GM21390 (cell line): Measurements from ENCODE around the gene EPS8L3.
"Not testable (repeated sequence)": the region's sequence is repeated elsewhere in the genome, so short reads cannot be mapped to it uniquely, and the experiment has no call there.

Experiments used
- ATAC-seq: cut with Tn5 transposase; IDR thresholded peaks from one replicate; pipeline ENCODE4 v1.9.1; 2021; ENCODE audit not compliant: unreplicated experiment

Gene EPS8L3

DNA sequence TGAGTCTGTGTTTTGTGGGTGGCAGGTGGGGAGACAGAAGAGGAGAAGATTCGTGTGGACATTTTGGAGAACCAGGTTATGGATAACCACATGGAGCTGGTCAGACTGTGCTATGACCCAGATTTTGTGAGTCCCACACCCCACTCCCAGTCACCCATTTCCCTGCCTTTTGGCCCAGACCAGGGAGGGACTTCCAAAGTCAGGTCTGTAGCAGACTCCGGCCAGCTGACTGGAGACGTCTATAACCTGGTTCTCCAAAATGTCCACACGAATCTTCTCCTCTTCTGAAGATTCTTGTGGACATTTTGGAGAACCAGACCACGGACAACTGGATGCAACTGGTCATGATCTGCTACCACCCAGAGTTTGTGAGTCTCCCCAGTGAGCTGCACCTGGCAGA, 50.1 kb downstream of the EPS8L3 start:
- ATAC-seq: no peak

DNA sequence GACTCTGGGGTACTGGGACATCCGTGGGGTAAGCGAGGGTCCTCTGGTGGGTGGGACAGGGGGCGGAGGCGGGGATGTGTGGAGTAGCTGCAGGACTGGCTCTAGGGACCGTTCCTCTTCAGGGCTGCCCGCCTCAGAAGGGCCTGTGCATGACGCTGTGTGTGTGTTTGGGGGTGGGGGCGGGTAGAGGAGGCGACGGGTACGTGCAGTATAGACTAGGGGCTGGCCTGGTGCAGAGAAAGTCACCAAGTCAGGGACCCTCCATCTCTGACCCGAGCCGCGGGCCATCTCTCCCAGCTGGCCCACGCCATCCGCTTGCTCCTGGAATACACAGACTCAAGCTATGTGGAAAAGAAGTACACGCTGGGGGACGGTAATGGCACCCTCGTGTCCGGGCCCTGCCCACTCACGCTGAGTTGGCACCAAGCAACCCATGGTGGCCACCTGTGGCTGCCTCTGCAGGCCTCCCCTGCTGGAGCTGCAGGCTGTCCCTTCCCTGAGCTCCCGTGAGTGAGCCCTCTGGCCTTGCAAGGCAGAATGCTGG, 51.3 kb downstream of the EPS8L3 start:
- ATAC-seq: no peak

DNA sequence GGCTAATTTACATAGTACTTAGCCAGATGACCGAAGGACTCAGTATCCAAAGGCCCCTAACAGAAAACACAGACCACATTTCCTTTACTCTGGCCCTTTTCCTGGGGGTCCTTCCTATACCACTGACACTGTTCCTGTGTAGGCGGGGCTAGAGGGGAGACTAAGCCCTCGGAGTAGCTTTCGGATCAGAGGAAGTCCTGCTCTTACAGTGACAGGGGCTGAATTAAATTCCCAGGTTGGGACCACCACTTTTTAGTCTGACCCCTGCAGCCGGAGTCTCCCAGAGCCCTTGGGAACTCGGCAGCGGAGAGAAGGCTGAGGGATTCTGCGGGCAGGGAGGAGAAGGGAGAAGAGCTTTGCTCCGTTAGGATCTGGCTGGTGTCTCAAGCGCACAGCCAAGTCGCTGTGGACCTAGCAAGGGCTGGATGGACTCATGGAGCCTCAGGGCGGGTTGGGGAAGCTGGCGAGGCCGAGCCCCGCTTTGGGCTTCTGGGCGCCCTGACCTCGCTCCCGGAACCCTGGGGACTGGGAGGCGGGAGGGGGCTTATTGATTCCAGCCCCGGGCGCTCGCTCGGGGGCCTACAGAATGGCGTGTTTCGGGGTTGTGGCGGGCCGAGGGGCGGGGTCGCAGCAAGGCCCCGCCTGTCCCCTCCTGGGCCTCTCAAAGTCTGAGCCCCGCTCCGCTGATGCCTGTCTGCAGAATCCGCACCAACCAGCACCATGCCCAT, 52.0 kb downstream of the EPS8L3 start, which contains the start of gene GSTM5:
GSTM5 (plus strand) TSS at position 659 of the 728 bp plus-strand sequence; CDS start at position 721, 62 bp downstream.
- not testable (repeated sequence) for ATAC-seq

DNA sequence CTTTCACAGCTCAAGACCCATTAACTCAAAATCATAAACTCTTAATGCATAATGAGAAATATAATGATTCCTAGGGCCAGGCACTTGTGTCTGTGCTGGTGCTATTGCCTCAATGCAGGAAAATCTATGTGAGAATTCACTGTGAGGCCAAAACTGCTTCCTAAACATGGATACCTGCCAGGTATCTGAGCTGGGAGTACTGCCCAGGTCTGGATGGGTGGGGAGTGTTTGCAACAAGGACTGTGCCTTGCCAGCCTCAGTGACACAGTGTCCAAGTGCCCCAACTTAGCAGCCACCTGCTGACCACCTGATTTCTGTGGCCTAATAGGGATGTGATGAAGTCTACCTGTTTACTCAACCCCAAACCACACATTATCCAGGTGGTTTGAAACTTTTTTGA, 53.9 kb downstream of the EPS8L3 start:
- ATAC-seq: not testable (repeated sequence)

DNA sequence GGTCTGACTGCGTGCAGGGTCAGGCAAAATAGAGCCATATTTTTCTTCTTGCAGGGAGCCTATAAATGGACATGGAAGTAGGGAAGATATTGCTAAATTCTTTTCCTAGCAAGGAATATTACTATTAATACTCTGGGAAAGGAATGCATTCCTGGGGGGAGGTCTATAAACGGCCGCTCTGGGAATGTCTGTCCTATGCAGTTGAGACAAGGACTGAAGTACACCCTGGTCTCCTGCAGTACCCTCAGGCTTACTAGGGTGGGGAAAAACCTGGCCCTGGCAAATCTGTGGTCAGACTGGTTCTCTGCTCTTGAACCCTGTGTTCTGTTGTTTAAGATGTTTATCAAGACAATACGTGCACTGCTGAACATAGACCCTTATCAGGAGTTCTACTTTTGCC, 54.8 kb downstream of the EPS8L3 start:
- not testable (repeated sequence) for ATAC-seq

DNA sequence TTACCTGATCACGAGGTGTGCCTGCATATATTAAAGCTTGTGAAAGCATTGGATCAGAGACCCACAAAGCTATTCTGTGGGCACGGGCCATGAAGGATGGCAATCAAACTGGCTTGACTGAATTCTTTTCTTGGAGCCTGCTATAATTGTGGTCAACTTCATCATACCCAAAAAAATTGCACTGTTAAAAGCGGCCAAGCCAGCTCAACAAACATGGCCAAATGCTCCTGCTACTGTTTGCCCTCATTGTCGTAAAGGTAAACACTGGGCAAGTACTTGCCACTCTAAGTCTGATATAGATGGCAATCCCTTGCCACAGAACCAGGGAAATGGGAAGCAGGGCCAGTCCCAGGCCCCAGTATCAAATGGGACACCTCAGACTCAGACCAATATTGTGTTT, 58.3 kb downstream of the EPS8L3 start:
- no peak for ATAC-seq

DNA sequence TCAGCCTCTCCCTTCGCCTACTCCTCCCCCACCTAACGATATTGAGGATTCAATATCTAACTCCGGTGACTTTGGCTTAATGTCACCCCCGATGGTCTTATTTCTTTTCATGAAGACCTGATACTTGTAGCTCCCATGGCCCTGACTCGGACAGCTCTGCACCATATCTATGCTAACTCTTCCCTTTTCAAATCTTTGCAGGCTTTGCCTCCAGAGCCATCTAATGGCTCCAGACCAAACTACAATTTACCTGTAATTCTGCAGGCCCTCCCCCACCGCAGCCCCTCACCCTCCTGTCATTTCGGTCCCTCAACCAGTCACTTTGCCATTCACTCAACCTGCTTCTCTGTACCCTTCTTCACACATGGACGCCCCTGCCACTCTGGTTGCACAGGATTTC, 59.5 kb downstream of the EPS8L3 start:
- no peak for ATAC-seq

DNA sequence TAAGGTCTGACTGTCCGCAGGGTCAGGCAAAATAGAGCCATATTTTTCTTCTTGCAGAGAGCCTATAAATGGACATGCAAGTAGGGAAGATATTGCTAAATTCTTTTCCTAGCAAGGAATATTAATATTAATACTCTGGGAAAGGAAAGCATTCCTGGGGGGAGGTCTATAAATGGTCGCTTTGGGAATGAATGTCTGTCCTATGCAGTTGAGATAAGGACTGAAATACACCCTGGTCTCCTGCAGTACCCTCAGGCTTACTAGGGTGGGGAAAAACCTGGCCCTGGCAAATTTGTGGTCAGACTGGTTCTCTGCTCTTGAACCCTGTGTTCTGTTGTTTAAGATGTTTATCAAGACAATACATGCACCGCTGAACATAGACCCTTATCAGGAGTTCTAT, 60.8 kb downstream of the EPS8L3 start:
- ATAC-seq: not testable (repeated sequence)
